Sigmoid colon (tissue), 7 donors: Measurements from ENCODE around the gene MAZ. TPM values are rescaled to one million over a fixed set of nuclear protein-coding genes. Genes with fewer than 3 reads are reported as not detected.

Experiments
- DNase-seq: peaks from one replicate; pipeline ENCODE4 v3.0.0-alpha.2; 2019
- H3K27ac ChIP-seq, 4 donors: fragments of 200-600 bp; sonication (generic); one replicate each; pipeline ENCODE4 v1.5.1; 2016 to 2019; ENCODE audit warnings: mild to moderate bottlenecking in 1 of 4
- H3K27me3 ChIP-seq, 3 donors: fragments of 200-600 bp; sonication (generic); one replicate each; pipeline ENCODE4 v1.5.1; 2019; ENCODE audit warnings: mild to moderate bottlenecking in 1 of 3
- H3K36me3 ChIP-seq, 4 donors: fragments of 200-600 bp; sonication (generic); one replicate each; pipeline ENCODE4 v1.5.1; 2016 to 2019
- H3K4me1 ChIP-seq, 4 donors: fragments of 200-600 bp; sonication (generic); one replicate each; pipeline ENCODE4 v1.5.1; 2017 to 2019
- H3K4me3 ChIP-seq, 4 donors: fragments of 200-600 bp; sonication (generic); one replicate each; pipeline ENCODE4 v1.5.1; 2017 to 2019; ENCODE audit warnings: mild to moderate bottlenecking in 2 of 4, moderate library complexity in 1 of 4
- H3K9me3 ChIP-seq, 4 donors: fragments of 200-600 bp in 3 of 4; sonication (generic) in 3 of 4; one replicate each; pipeline versions ENCODE4 v1.5.1 to v1.6.1; 2013 to 2019
- EP300 ChIP-seq, 4 donors: sonication (generic); formaldehyde crosslinking; IDR thresholded peaks; one replicate each; pipeline ENCODE4 v1.6.1; 2017; ENCODE audit warnings: antibody characterized with exemption in 4 of 4
- POLR2A ChIP-seq, 2 donors: fragments of 450-650 bp; IDR thresholded peaks; one replicate each; pipeline ENCODE4 v1.6.1; 2016; ENCODE audit warnings: antibody characterized with exemption in 2 of 2, mild to moderate bottlenecking in 2 of 2, moderate library complexity in 2 of 2
- POLR2AphosphoS5 ChIP-seq, 4 donors: sonication (generic); formaldehyde crosslinking; IDR thresholded peaks; one replicate each; pipeline ENCODE4 v1.6.1; 2017; ENCODE audit warnings: antibody characterized with exemption in 4 of 4
- WGBS, 2 donors: extraction: QIAGEN DNeasy Blood & Tissue Kit; methylation state at CpG; one replicate each; pipeline ENCODE4 v1.1.7; 2013; 5-methylcytosine and 5-hydroxymethylcytosine counted together
- intact Hi-C: fragments of 100-400 bp; cut with DNase I; formaldehyde crosslinking; loops from one replicate; pipeline ENCODE4 v1.15.1; 2023
- polyA plus RNA-seq, 3 donors: library from polyadenylated mRNA; stranded (reverse); fragments of 200-250 nt; gene quantifications; one replicate each; pipeline ENCODE4 v1.2.3, GENCODE V29; 2013
- total RNA-seq, 4 donors: library from RNA; depleted of rRNA; stranded (reverse); fragments of >200 nt; gene quantifications; one replicate each; pipeline ENCODE4 v1.1.0, GENCODE V29; 2016
- TF ChIP-seq, protein P1 (sequence below), 4 experiments: fragments of 450-650 bp in 3 of 4; fragments of 200-600 bp in 1 of 4; IDR thresholded peaks; one replicate each; pipeline ENCODE4 v1.5.1; 2016 to 2019; ENCODE audit warnings: antibody characterized with exemption in 4 of 4, mild to moderate bottlenecking in 3 of 4, moderate library complexity in 2 of 4
- donor health status: healthy with polysubstance abuse.
- donor health status: Bipolar disorder and iron deficiency.
- donor health status: healthy.

The MAZ gene
- total and polyA plus RNA-seq, 7 donors: 59.6 to 226 (median 102) TPM

DNA sequence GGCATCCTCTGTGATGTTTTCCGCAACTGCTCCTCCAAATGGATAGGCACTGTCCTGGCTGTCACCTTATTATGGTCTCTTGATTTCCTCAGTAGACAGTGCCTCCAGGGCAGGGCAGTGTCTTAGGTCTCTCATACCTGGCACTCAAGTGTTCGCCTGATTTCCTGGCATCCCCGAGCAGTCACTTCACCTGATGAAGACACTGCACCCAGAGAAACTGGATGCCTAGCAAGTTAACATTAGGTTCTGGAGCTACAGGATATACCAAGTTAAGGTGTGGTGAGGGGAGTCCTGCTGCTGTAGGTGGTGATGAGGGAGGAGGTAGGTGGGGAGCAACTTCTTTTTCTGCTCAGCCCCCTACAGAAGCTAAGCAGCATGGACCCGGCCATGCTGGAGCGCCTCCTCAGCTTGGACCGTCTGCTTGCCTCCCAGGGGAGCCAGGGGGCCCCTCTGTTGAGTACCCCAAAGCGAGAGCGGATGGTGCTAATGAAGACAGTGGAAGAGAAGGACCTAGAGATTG, 3.9 kb upstream of the MAZ start:
- H3K27me3 ChIP-seq: no peaks in the 10 kb centered on the region
- 97% methylated on average over 8 of the region's 8 CpGs for WGBS, 2 donors
- H3K27ac ChIP-seq: no peak overlapping the region
- DNase-seq: no peak
- H3K4me3 ChIP-seq: no peak overlapping the region
- intact Hi-C loops: no loop called here
- H3K4me1 ChIP-seq: peaks cover 0 to 14% (median 14%) of the 10 kb centered on the region in 4 donors
- no peaks in the 10 kb centered on the region for H3K9me3 ChIP-seq
- TF ChIP-seq, protein P1, sequence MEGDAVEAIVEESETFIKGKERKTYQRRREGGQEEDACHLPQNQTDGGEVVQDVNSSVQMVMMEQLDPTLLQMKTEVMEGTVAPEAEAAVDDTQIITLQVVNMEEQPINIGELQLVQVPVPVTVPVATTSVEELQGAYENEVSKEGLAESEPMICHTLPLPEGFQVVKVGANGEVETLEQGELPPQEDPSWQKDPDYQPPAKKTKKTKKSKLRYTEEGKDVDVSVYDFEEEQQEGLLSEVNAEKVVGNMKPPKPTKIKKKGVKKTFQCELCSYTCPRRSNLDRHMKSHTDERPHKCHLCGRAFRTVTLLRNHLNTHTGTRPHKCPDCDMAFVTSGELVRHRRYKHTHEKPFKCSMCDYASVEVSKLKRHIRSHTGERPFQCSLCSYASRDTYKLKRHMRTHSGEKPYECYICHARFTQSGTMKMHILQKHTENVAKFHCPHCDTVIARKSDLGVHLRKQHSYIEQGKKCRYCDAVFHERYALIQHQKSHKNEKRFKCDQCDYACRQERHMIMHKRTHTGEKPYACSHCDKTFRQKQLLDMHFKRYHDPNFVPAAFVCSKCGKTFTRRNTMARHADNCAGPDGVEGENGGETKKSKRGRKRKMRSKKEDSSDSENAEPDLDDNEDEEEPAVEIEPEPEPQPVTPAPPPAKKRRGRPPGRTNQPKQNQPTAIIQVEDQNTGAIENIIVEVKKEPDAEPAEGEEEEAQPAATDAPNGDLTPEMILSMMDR (IDR thresholded peaks at IDR 0.05): no peak
- TF ChIP-seq POLR2AphosphoS5 (IDR thresholded peaks at IDR 0.05): no peak
- no peak for TF ChIP-seq EP300 (IDR thresholded peaks at IDR 0.05)
- TF ChIP-seq POLR2A (IDR thresholded peaks at IDR 0.05): no peak
- H3K36me3 ChIP-seq: peaks cover 0 to 34% (median 13%) of the 10 kb centered on the region in 4 donors

DNA sequence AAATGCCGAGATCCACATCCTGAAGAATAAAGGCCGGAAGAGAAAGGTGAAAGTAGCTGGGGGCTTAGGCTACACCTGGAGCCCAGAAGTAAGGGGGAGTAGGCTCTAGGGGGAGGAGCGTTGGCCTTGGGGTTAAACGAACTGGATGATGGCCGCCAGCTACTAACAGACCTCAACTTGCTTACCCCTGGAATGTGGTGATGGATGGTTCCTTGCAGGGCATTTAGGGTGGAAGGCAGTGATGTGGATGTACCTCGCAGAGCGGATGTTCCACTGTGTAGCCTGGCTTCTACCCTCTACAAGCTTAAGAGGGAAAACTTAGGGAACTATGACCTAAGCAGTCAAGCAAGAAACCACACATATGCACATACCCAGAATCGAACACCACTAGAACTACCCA, 2.3 kb upstream of the MAZ start:
- intact Hi-C loops: no loop called here
- no peak for TF ChIP-seq POLR2AphosphoS5 (IDR thresholded peaks at IDR 0.05)
- TF ChIP-seq POLR2A (IDR thresholded peaks at IDR 0.05): no peak
- H3K36me3 ChIP-seq: peaks cover 0 to 27% (median 13%) of the 10 kb centered on the region in 4 donors
- 79 to 83% methylated on average over 8 of the region's 8 CpGs for WGBS, 2 donors
- no peaks in the 10 kb centered on the region for H3K27me3 ChIP-seq
- no peaks in the 10 kb centered on the region for H3K9me3 ChIP-seq
- H3K4me1 ChIP-seq: peaks cover 0 to 29% (median 27%) of the 10 kb centered on the region in 4 donors
- H3K27ac ChIP-seq: peak overlapping the region; percentile 91 to 99 (median 93)
- DNase-seq: no peak
- peak overlapping the region in 1 of 4 donors; percentile 76 for H3K4me3 ChIP-seq

DNA sequence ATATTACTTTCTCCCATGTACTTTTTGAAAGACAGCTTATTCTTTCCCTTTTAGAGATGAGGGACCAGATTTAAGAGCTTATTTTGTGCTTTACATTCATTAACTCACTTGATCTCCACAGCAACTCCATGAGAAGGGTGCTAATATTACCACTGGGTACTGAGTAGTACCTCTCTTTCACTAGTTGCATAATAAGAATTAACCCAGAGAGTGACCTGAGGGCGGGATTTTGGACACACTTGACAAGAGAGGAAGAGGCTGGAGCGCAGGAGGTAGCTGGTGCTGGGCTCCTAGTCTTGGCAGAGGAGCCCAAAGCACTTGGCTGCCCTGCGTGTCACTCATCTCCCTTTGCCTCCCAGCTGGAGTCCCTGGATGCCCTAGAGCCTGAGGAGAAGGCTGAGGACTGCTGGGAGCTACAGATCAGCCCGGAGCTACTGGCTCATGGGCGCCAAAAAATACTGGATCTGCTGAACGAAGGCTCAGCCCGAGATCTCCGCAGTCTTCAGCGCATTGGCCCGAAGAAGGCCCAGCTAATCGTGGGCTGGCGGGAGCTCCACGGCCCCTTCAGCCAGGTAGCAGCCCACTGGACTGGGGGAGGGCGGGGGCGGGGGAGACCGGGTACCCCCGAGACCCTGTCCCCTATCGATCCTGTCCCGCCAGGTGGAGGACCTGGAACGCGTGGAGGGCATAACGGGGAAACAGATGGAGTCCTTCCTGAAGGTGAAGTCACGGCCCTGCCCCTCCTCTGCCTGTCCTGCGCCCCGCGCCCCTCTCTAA, 1.7 kb upstream of the MAZ start:
- Histone ChIP-seq H3K27ac (peak overlapping the region; percentile 91 to 99 (median 93)), H3K4me3 (peak overlapping the region; percentile 59 to 76 (median 66)), H3K27me3 (no peaks in the 10 kb centered on the region), H3K9me3 (no peaks in the 10 kb centered on the region), H3K36me3 (peaks cover 4 to 27% (median 11%) of the 10 kb centered on the region in 4 donors), H3K4me1 (peaks cover 0 to 35% (median 33%) of the 10 kb centered on the region in 4 donors)
- TF ChIP-seq, protein P1 (IDR thresholded peaks at IDR 0.05): no peak
- no peak for TF ChIP-seq EP300 (IDR thresholded peaks at IDR 0.05)
- peak in 1 of 2 donors; percentile 31 for TF ChIP-seq POLR2A (IDR thresholded peaks at IDR 0.05)
- TF ChIP-seq POLR2AphosphoS5 (IDR thresholded peaks at IDR 0.05): peak in 2 of 4 donors; percentile 44 to 49
- DNase-seq: peak; percentile 87
- intact Hi-C loops: loop anchor here (1.0 kb wide), 1 partner anchor 14 kb away; the partner anchor contains the start of gene KIF22
- 3 to 13% methylated on average over 26 of the region's 26 CpGs for WGBS, 2 donors

DNA sequence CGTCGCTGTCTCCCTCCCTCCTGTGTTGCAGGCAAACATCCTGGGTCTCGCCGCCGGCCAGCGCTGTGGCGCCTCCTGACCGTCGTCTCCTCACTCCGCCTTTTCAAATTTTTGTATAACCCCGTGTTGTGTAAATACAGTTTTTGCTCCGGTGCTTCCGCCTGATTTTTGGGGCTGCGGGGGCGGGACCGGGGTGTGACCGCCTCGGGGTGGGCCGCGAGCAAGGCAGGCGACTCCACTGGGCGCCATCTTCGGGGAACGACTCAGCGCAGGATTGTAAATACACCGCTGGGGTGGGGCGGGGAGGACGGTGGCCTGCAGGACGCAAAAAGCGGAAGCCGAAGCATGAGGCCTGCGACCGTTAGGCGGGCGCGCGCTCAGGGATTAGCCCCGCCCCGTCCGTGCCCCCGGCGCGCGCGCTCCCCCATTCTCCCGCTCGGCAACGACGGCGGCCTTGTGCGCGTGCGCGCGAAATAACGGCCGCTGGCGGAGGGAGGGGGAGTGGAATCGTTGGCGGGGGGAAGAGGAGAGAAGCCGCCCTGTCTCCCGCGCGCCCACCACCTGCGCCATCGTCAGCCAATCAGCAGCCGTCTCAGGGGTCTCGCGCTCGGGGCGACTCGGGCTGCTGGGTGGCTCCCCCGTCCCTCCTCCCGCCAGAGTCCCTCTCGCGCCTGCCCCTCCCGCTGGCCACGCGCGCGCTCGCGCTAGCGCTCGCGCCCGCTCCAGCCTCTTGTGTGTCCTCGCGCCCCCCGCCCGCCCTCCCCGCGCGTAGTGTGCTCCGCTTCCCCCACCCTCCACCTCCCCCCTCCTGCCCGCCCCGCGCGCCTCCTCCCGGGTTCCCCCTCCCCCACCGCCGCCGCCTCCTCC, 864 bp upstream of the MAZ start:
- 1% methylated on average over 98 to 103 of the region's 103 CpGs for WGBS, 2 donors
- intact Hi-C loops: loop anchor here (1.0 kb wide), 1 partner anchor 15 kb away; the partner anchor contains the start of gene KIF22

More for the DNA sequence above, 864 bp upstream of the MAZ start:
- TF ChIP-seq POLR2AphosphoS5 (IDR thresholded peaks at IDR 0.05): peak; percentile 95 to 99 (median 98)
- peak; percentile 92 to 97 for TF ChIP-seq POLR2A (IDR thresholded peaks at IDR 0.05)
- peak in 2 of 4 donors; percentile 48 to 71 for TF ChIP-seq EP300 (IDR thresholded peaks at IDR 0.05)
- TF ChIP-seq, protein P1 (IDR thresholded peaks at IDR 0.05): no peak
- Histone ChIP-seq H3K27me3 (no peaks in the 10 kb centered on the region), H3K27ac (peak overlapping the region; percentile 91 to 99 (median 93)), H3K9me3 (no peaks in the 10 kb centered on the region), H3K4me3 (peak overlapping the region; percentile 59 to 76 (median 66)), H3K36me3 (peaks cover 0 to 26% (median 8%) of the 10 kb centered on the region in 4 donors), H3K4me1 (peaks cover 0 to 44% (median 42%) of the 10 kb centered on the region in 4 donors)
- DNase-seq: peak; percentile 99
